ENCODE data around the gene CAMSAP3.

CAMSAP3 gene

DNA sequence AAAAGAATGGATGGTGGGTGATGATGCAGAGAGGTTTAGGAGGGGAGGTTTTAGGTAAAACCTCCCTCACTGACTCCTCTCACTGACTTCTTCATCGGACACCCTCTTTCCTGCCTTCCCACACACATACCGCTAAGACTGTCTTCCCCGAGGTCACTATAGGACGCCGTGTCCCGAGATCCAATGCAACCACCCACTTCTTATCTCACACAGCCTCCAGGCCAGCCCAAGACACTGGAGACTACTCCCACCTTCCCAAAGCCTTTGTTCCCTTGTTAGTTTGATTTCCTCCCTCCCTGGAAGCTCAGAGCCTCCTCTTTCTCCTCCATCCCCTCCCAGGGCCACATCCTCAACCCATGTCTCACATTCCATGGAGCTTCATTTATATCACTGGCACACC is 16.5 kb upstream of the CAMSAP3 start:
- no peak for DNase-seq

DNA sequence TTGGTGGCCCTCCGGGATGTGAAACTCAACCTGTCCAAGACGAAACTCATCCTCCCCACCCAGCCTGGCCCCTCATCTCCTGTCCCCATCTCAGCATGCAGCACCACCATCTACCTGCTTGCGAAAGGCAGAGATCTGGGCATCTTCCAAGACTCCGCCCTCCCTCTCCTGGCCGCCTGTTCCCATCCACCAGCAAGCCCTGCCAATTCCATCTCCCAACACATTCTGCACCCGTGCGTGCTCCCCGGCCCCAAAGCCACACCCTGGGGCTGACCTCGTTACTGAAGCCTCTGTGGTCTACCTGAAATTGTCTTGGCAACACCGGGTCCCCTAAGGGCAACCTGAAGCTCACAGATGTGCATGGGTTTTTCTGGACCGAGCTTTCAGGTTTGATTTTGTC is 13.2 kb upstream of the CAMSAP3 start:
- no peak for DNase-seq

DNA sequence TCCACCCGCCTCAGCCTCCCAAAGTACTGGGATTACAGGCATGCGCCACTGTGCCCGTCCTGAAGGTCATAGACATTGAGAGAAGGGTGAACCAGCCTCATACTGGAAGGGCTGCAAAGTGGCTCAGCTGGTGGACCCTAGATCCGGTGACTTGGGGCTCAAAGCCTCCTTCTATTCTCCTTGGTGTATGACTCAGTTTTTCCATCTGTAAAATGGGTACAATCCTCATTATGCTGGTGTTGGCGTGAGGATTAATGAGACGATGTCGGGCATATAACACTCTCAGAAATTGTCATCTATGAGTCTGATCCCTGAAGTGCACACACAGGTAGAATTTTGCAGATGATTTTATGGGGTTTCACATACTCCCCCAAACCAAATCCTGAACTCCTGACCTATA is 5.8 kb upstream of the CAMSAP3 start:
- no peak for DNase-seq

DNA sequence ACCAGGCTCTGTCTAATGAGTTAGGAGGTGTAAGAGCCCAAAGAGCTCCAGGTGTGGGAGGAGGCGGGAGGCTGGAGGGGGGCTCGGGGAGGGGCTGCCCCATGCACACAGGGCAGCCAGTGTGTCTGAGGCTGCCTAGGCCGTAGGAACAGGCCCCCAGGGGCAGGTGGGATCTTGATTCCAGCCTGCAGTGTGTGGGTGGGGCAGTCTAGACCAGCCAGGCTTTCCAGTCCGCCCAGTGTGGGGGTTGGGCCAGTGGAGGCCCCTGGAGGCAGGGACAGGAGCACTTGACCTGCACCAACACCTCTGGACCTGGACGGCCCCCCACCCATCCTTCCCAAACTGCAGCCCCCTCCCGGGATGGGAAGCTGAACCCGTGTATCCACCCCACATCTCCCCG is 5.4 kb upstream of the CAMSAP3 start:
- no peak for DNase-seq

DNA sequence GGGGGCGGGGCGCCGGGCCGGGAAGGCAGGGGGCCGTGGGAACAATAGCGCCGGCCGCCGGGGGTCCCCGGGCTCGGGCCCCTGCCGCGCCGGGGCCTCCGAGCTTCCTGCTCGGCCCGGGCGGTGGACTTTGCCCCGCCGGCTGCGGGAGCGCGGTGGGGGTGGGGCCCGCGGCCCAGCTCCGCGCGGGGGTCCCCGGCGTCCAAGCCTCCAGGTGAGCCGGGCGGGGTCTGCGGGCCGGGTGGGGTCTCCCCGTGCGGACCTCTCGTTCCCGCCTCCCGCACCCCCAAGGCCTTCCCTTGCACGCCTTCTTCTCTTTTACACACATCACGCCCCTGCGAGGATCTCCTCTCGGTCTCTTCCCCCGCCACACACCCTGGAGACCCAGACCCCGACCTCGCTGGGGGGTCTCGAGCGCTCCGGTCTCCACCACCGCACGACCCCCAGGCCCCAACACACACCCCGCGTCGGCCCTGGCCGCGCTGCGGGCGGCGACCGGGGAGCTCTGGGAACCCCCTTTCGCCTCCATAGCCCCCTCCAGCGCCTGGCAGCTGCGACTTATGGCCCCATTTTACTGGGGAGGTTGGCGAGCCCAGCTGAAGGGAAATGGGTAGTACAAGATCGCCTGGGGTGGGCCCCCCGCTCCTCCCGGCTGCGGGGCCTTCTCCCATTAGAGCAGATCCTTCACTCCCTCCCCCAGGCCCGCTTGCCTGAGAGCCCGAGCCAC is 711 bp downstream of the CAMSAP3 start:
- no peak for DNase-seq

DNA sequence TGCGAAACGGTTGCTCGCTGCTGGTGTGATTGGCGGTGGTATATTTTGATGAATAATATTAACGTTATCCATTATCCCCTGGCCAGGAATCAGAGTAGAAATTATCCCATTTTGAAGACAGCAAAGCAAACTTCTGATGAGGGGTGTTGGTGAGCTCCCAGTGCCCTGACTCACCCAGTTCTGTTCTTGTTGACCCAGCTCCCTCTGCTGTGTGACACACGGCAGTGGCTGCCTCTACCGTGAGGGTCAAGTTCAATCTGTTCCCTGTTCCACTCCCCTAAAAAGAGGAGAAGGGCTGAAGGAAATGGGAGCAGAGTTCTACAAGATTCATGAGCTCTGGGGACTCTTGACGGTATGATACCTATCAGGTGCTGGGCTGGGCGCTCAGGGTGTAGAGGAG is 2.0 kb downstream of the CAMSAP3 start:
- DNase-seq: no peak

DNA sequence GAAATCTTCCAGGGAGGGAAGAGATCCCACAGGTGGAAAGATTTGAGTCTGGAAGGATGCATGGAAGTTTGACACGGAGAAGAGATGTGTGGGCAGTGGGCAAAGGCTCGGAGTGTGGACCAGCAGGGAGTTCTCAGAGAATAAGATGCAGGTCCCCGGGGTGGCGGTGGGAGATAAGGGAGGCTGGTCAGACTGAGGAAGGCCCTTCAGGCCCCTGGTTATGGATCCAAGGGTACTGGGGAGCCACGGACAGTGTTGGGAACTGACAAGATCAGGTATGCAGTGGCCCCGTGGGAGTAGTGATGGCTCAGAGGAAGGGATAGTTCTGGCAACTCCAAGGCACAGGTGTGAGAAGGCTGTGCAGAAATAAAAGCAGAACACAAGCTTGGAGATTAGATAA is 2.5 kb downstream of the CAMSAP3 start:
- DNase-seq: no peak

DNA sequence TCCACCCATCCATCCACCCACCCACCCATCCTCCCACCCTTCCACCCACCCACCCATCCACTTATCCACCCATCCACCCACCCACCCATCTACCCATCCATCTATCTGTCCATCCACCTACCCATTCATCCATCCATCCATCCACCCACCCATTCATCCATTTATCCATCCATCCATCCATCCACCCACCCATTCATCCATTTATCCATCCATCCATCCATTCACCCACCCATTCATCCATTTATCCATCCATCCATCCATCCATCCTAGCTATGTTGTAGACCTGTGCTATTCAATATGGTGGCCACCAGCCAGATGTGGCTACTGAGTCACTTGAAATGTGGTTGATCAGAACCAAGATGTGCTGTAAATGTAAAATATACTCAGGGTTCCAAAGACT is 5.1 kb downstream of the CAMSAP3 start:
- DNase-seq: no peak

DNA sequence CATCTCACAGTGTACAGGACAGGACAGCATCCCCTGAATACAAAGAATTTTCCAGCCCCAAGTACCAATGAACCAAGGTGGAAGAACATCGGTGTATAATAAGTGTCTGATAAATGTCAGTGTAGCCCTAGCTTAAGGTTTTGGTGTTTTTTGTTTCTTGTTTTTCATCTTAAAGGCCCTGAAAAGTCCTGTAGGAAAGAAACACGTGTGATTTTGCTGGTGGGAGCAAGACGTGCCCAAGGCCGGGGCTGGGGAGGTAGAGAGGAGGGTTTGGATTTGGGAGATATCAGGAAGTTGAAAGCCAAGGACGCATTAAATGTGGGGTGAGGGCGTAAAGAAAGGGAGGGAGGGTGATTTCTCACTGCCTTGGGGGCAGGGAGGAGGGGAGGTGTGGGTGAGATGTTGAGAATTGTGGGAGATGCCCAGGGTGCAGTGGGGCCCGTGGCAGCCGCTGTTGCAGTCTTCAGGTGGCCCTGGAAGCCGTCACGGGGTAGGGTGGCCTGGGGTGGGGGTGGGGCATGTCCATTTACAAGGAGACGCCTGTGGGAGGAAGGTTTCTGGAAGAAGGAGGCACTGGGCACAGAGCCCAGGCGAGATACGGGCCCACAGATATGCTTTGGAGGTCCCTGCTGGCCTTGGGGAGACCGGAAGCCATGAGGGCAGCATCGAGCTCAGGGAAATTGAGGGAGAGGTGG is 6.7 kb downstream of the CAMSAP3 start:
- no peak for DNase-seq

DNA sequence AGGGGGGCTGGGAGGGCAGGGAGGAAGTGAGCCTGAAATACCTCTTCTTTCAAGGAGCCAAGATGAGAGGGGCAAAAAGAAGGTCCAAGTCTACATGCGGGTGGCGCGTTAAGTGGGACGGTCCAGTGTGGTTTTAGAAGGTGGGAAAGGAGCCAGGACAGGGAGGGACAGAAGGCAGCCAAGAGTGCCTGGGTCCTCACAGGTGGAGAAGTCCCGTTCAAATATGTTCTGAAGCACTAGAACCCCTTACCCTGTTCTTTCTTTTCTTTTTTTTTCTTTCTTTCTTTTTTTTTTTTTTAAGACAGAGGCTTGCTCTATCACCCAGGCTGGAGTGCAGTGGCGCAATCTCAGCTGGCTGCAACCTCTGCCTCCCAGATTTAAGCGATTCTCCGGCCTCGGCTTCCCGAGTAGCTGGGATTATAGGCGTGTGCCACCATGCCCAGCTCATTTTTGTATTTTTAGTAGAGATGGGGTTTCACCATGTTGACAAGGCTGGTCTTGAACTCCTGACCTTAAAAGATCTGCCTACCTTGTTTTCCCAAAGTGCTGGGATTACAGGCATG is 7.4 kb downstream of the CAMSAP3 start:
- DNase-seq: no peak

DNA sequence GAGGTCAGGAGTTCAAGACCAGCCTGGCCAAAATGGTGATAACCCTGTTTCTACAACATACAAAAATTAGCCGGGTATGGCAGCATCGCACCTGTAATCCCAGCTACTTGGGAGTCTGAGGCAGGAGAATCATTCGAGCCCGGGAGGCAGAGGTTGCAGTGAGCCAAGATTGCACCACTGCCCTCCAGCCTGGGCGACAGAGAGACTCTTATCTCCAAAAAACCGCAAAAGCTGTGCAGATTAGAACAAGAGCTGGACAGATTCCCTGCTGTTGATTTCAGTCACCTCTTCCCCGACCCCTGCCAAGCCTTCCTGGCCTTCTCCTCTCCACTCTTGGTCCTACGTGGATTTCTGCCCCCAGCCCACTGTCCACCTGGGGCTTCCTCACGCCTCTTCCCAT is 8.3 kb downstream of the CAMSAP3 start:
- no peak for DNase-seq

DNA sequence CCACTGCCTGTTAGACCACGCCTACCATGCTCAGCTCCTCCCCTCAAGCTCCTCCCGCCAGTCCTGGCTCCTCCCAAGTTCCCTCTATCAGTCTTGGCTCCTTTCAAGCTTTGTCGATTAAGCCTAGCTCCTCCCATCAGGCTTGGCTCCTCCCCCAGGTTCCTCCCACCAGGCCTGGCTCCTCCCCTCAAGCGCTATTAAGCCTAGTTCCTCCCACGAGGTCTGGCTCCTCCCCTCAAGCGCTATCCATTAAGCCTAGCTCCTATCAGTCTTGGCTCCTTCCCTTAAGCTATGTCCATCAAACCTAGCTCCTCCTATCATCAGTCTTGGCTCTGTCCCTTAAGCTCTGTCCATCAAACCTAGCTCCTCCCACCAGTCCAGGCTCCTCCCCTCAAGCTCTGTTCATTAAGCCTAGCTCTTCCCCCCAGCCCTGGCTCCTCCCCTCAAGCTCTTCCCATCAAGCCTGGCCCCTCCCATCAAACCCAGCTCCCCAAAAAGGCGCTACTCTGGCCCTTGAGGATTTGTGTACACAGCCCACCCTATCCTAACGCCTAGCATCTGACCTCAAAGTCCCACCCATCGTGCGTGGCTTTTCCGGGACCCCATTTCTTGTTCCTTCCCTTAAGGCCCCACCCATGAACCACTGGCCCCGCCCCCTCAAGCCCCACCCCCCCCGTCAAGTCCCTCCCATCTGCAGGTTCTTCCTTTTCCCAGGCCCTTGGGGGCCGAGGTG is 10.0 kb downstream of the CAMSAP3 start:
- peak in 1 of 2 donors; percentile 51 for DNase-seq

DNA sequence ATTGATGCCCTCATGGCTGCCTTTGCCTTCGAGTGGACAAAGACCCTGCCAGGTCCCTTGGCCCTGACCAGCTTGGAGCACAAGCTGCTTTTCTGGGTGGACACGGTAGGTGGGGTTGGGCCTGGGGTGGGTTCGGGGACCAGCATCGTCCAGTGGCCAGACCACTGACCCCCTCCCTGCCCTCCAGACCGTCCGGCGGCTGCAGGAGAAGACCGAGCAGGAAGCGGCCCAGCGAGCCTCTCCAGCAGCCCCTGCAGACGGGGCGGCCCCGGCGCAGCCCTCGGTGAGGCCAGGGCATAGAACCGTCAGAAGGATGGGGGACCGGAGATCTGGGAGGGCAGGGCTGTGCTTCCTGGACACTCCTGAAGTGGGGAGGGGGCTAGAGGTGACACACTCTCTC is 10.6 kb downstream of the CAMSAP3 start:
- DNase-seq: no peak

DNA sequence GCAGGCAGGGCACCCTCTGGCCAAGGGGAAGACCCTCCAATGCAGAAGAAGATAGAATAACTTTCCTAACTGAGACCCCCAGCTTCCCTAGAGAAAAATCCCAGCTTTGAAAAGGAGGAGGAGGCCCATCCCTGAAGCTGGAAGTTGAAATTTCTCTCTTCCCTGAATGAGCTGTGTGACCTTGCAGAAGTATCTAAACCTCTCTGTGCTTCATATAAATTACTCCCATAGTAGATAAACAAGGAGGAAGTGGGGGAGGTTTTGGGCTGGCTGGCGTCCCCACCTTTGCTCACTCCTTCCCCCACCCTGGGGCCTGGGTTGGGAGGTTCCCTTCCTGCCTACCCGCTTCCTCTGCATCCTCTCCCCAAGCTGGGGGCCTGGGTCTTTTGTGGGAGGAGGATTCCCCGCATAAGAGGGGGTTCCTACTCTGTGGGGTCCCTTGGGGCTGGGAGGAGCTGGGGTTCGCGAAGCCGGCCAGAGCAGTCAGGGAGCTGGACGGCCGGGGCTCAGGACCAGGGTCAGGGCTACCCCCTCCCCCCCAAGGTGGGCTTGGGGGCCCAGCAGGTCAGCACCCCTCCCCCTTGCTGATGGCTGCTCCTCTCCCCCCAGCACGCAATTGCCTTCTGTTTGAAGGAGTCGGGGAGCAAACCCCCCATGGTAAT is 11.7 kb downstream of the CAMSAP3 start:
- no peak for DNase-seq

DNA sequence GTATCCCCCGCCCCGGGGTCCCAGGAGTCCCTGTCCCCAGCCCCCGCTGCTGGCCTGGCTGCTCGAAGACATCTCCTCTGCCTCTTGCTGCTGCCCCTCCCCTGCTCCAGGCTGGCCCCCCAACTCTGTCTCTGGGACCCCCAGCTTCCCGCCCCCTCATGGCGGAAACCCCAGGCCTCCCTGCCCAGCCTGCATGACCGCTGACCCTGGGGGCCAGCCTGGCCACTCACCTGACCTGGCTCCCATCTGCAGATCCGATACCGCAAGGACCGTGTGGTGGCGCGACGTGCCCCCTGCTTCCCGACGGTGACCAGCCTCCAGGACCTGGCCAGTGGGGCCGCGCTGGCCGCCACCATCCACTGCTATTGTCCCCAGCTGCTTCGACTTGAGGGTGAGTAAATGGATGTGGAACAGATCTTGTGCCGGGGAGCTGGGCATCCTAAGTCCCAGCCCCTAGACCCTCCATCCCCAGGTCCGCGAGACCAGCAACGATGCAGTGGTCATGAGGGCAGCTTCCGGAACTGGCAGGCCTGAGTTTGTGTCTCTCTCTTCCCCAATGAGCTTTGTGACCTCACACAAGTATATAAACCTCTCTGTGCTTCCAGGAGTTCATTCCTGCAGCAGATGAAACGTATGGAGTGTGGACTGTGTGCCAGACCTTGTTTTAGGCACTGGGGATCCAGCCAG is 12.4 kb downstream of the CAMSAP3 start:
- no peak for DNase-seq

DNA sequence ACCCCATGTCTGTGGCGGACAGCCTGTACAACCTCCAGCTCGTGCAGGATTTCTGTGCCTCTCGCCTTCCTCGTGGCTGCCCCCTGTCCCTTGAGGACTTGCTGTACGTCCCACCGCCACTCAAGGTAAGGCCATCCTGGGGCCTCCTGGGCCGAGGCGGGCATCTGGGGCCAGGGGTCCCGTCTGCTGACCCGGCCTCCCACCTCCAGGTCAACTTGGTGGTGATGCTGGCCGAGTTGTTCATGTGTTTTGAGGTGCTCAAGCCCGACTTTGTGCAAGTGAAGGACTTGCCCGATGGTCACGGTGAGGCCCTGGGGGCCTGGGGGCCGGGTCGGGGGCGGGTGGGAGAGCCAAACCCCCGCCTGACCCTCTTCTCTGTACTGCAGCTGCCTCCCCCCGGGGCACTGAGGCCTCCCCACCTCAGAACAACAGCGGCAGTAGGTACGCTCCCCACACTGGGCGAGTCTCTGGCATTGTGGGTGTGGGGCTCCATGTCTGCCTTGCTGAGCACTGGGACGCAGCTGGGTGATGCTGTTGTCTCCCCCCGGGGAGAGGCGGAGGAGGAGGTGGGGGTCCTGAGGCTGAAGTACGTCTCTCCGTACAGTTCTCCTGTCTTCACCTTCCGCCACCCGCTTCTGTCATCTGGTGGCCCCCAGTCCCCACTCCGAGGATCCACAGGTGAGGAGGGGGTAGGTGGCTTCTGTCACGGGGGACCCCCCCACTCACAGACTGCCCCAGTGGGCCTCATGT is 15.0 kb downstream of the CAMSAP3 start:
- no peak for DNase-seq

DNA sequence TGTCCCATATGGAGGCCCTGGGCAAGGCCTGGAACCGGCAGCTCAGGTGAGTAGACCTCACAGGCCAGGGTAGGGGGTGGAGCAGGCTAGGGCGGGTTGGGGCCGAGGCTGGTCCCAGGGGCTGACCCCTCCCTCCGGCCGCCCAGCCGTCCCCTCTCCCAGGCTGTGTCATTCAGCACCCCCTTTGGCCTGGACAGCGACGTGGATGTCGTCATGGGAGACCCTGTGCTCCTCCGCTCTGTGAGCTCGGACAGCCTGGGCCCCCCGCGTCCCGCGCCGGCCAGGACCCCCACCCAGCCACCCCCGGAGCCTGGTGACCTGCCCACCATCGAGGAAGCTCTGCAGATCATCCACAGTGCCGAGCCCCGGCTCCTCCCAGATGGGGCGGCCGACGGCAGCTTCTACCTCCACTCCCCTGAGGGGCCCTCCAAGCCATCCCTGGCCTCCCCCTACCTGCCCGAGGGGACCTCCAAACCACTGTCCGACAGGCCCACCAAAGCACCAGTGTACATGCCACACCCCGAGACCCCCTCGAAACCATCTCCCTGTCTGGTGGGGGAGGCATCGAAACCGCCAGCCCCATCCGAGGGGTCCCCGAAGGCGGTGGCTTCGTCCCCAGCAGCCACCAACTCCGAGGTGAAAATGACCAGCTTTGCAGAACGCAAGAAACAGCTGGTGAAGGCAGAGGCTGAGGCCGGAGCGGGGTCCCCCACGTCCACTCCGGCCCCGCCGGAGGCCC is 16.0 kb downstream of the CAMSAP3 start:
- DNase-seq: no peak

DNA sequence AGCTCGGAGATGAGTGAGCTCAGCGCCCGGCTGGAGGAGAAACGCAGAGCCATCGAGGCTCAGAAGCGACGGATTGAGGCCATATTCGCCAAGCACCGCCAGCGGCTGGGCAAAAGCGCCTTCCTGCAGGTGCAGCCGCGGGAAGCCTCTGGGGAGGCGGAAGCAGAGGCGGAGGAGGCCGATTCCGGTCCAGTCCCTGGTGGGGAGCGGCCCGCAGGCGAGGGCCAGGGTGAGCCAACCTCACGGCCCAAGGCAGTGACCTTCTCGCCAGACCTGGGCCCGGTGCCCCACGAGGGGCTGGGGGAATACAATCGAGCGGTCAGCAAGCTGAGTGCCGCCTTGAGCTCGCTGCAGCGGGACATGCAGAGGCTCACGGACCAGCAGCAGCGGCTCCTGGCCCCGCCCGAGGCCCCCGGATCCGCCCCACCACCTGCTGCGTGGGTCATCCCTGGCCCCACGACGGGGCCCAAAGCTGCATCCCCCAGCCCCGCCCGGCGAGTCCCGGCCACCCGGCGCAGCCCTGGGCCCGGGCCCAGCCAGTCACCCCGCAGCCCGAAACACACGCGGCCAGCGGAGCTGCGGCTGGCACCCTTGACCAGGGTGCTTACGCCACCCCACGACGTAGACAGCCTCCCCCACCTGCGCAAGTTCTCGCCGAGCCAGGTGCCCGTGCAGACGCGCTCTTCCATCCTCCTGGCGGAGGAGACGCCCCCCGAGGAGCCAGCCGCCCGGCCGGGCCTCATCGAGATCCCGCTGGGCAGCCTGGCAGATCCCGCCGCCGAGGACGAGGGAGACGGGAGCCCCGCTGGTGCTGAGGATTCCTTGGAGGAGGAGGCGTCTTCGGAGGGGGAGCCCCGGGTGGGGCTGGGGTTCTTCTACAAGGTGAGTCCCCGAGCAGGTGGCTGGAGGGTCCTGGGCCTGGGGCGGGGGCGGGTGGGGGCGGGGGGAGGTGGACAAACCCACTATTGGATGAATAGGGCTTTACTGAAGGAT is 16.9 kb downstream of the CAMSAP3 start:
- DNase-seq: no peak

DNA sequence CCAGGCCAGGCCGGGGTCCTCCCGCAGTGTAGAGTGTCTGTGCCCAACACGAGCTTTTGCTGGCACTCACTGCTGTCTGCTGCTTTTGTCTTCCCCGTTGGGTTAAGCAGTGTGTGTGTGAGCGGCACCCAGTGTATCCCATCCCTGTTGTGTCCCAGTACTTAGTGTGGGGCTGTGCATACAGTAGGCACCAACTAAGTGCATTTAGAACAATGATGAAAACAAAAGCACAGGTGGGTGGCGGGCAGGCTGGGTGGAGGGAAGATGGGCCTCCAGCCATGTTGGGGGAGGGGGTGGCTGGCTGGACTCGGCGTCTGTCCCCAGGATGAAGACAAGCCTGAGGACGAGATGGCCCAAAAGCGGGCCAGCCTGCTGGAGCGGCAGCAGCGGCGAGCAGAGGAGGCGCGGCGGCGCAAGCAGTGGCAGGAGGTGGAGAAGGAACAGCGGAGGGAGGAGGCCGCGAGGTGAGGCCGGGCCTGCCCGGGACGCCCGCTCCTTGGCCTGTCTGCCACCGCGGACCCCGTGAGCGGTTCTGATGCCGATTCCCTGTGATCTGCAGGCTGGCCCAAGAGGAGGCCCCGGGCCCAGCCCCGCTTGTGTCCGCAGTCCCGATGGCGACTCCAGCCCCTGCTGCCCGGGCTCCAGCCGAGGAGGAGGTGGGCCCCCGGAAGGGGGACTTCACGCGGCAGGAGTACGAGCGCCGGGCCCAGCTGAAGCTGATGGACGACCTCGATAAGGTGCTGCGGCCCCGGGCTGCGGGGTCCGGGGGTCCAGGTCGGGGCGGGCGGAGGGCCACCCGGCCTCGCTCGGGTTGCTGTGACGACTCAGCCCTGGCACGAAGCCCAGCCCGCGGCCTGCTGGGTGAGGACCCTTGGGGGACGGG is 19.4 kb downstream of the CAMSAP3 start:
- no peak for DNase-seq
